HL-60 (cell line): ENCODE data around the gene DPF3.

Source experiments
- DNase-seq, 2 experiments: peaks; one replicate each; pipeline ENCODE4 v3.0.0-alpha.2; 2010 to 2020; ENCODE audit warnings: low read depth in 1 of 2, low spot score in 1 of 2
- H3K27ac ChIP-seq: fragments of 250-450 bp; sonication (Bioruptor Pico); replicated peaks from 2 replicates; pipeline ENCODE4 v1.5.1; 2020; ENCODE audit warnings: mild to moderate bottlenecking, moderate library complexity
- H3K27me3 ChIP-seq: fragments of 250-450 bp; sonication (Bioruptor Pico); 2 replicates; pipeline ENCODE4 v1.5.1; 2021; ENCODE audit warnings: mild to moderate bottlenecking, moderate library complexity; ENCODE audit not compliant: insufficient read depth, poor library complexity, severe bottlenecking
- H3K4me3 ChIP-seq: replicated peaks from 2 replicates; pipeline ENCODE4 v1.5.1; 2011; ENCODE audit warnings: mild to moderate bottlenecking, control low read depth, low read length; ENCODE audit not compliant: insufficient read depth
- CTCF ChIP-seq: IDR thresholded peaks from one replicate; pipeline ENCODE4 v1.5.1; 2011; ENCODE audit warnings: low read length, control low read depth, inconsistent platforms; ENCODE audit not compliant: insufficient read depth
- GABPA ChIP-seq: IDR thresholded peaks from 2 replicates; pipeline ENCODE4 v1.6.1; 2012; ENCODE audit warnings: low read depth
- POLR2AphosphoS5 ChIP-seq: IDR thresholded peaks from 2 replicates; pipeline ENCODE4 v1.6.1; 2012; ENCODE audit warnings: low read depth
- REST ChIP-seq: IDR thresholded peaks from 2 replicates; pipeline ENCODE4 v1.6.1; 2012; ENCODE audit warnings: low read depth; ENCODE audit not compliant: insufficient replicate concordance
- SPI1 ChIP-seq: IDR thresholded peaks from 2 replicates; pipeline ENCODE4 v1.6.1; 2012; ENCODE audit warnings: low read depth, mild to moderate bottlenecking, borderline replicate concordance

Gene DPF3

DNA sequence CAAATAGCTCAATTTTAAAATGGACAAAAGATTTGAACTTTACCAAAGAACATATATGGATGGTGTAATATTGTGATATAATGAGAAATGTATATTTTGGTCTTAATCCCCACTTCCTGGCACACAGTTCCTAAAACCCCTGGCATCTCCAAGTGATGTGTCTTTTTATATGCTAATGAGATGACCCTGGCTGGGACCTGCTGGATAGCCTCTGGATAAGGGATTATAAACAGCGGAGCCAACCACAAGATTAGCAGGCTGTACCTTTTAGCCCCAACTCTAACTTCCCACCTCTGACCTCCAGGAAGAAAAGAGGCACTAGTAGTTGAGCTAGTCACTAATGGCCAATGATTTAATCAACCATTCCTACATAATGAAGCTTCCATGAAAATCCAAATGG is 130.0 kb downstream of the DPF3 start:
- DNase-seq = no peak
- TF ChIP-seq CTCF = no peak
- TF ChIP-seq POLR2AphosphoS5 = no peak
- no peak for TF ChIP-seq GABPA
- no peak for TF ChIP-seq SPI1
- TF ChIP-seq REST = no peak
- H3K27ac ChIP-seq = no peak overlapping the region
- no peak overlapping the region for H3K4me3 ChIP-seq
- H3K27me3 ChIP-seq = no peaks in the 10 kb centered on the region

GRCh38 chr14:72759670-72760069 is 134.2 kb downstream of the DPF3 start:
- DNase-seq = no peak
- TF ChIP-seq SPI1 (no peak), REST (no peak), POLR2AphosphoS5 (no peak), CTCF (no peak), GABPA (no peak)
- Histone ChIP-seq H3K27me3 (no peaks in the 10 kb centered on the region), H3K4me3 (no peak overlapping the region), H3K27ac (no peak overlapping the region)

GRCh38 chr14:72758993-72759392 is 134.9 kb downstream of the DPF3 start:
- no peak for TF ChIP-seq GABPA
- no peak for TF ChIP-seq SPI1
- TF ChIP-seq CTCF = no peak
- TF ChIP-seq REST = no peak
- no peak for TF ChIP-seq POLR2AphosphoS5
- no peak overlapping the region for H3K27ac ChIP-seq
- no peak overlapping the region for H3K4me3 ChIP-seq
- H3K27me3 ChIP-seq = no peaks in the 10 kb centered on the region
- no peak for DNase-seq
